HEK293 (cell line): Measurements from ENCODE around the gene TOR4A.
"Not testable (repeated sequence)": the region's sequence is repeated elsewhere in the genome, so short reads cannot be mapped to it uniquely, and the experiment has no call there.

Source experiments
- CTCF ChIA-PET: fragments of 350-600 bp; formaldehyde crosslinking; extraction: SDS; loops from one replicate; lab custom pipeline; 2021; ENCODE audit warnings: antibody characterized with exemption; lab: Yijun Ruan, JAX
- POLR2A ChIA-PET: fragments of 300-600 bp; formaldehyde crosslinking; extraction: SDS; loops from one replicate; lab custom pipeline; 2020; ENCODE audit warnings: antibody characterized with exemption, inconsistent platforms; lab: Yijun Ruan, JAX
- H3K27ac ChIP-seq: fragments of 200-500 bp; sonication (Bioruptor generic); 2 replicates; pipeline ENCODE4 v1.5.1; 2014; ENCODE audit warnings: low read depth, low read length, control low read depth, inconsistent platforms; ENCODE audit errors: extremely low read depth
- H3K36me3 ChIP-seq, 2 experiments: fragments of 200-500 bp in 1 of 2; sonication (Bioruptor generic) in 1 of 2; 1 replicate in 1 of 2; 2 replicates in 1 of 2; pipeline ENCODE4 v1.5.1; 2014 to 2017; ENCODE audit warnings: inconsistent platforms in 2 of 2, low read length in 2 of 2; ENCODE audit not compliant: control insufficient read depth in 2 of 2, insufficient read depth in 1 of 2
- H3K4me1 ChIP-seq: fragments of 200-500 bp; sonication (Bioruptor generic); 2 replicates; pipeline ENCODE4 v1.5.1; 2014; ENCODE audit warnings: mild to moderate bottlenecking, low read length, inconsistent platforms; ENCODE audit not compliant: control insufficient read depth, insufficient read depth
- H3K4me3 ChIP-seq: 2 replicates; pipeline ENCODE4 v1.5.1; 2011; ENCODE audit warnings: low read depth, mild to moderate bottlenecking, control low read depth, low read length, moderate library complexity
- H3K9me3 ChIP-seq: fragments of 200-500 bp; sonication (Bioruptor generic); 2 replicates; pipeline ENCODE4 v1.5.1; 2014; ENCODE audit warnings: low read depth, low read length, inconsistent platforms; ENCODE audit not compliant: control insufficient read depth, insufficient read depth
- CTCF ChIP-seq: fragments of 450-650 bp; formaldehyde crosslinking; IDR thresholded peaks from 2 replicates; pipeline ENCODE4 v1.5.1; 2016; ENCODE audit warnings: missing biosample characterization, missing genetic modification characterization
- HIC1 ChIP-seq: fragments of 450-650 bp; formaldehyde crosslinking; IDR thresholded peaks from 2 replicates; pipeline ENCODE4 v1.5.1; 2016; ENCODE audit warnings: missing biosample characterization, missing genetic modification characterization
- IKZF3 ChIP-seq: fragments of 450-650 bp; IDR thresholded peaks from 2 replicates; pipeline ENCODE4 v1.5.0; 2018; ENCODE audit warnings: missing biosample characterization, mild to moderate bottlenecking, missing genetic modification characterization, moderate library complexity
- KLF1 ChIP-seq: fragments of 450-650 bp; formaldehyde crosslinking; IDR thresholded peaks from 2 replicates; pipeline ENCODE4 v1.5.1; 2016; ENCODE audit warnings: missing biosample characterization, missing genetic modification characterization
- KLF8 ChIP-seq: fragments of 450-650 bp; formaldehyde crosslinking; IDR thresholded peaks from 2 replicates; pipeline ENCODE4 v1.5.1; 2016; ENCODE audit warnings: missing biosample characterization, missing genetic modification characterization
- OSR2 ChIP-seq: fragments of 450-650 bp; formaldehyde crosslinking; IDR thresholded peaks from 2 replicates; pipeline ENCODE4 v1.5.1; 2016; ENCODE audit warnings: missing biosample characterization, missing genetic modification characterization
- PBX3 ChIP-seq: sonication (generic); formaldehyde crosslinking; IDR thresholded peaks from 2 replicates; pipeline ENCODE4 v1.8.1; 2022; ENCODE audit warnings: mild to moderate bottlenecking, moderate library complexity, missing genetic modification reagents
- PRDM1 ChIP-seq: fragments of 450-650 bp; formaldehyde crosslinking; IDR thresholded peaks from 2 replicates; pipeline ENCODE4; 2016; ENCODE audit warnings: missing biosample characterization, missing genetic modification characterization
- PRDM6 ChIP-seq: fragments of 450-650 bp; formaldehyde crosslinking; IDR thresholded peaks from 2 replicates; pipeline ENCODE4 v1.5.1; 2017; ENCODE audit warnings: missing biosample characterization, missing genetic modification characterization
- WT1 ChIP-seq: fragments of 450-650 bp; formaldehyde crosslinking; IDR thresholded peaks from 2 replicates; pipeline ENCODE4 v1.5.1; 2016; ENCODE audit warnings: missing biosample characterization, missing genetic modification characterization
- ZBTB8A ChIP-seq: fragments of 450-650 bp; formaldehyde crosslinking; IDR thresholded peaks from 2 replicates; pipeline ENCODE4 v1.5.1; 2016; ENCODE audit warnings: missing biosample characterization, missing genetic modification characterization
- ZIC2 ChIP-seq: fragments of 450-650 bp; formaldehyde crosslinking; IDR thresholded peaks from 2 replicates; pipeline ENCODE4 v1.5.1; 2016; ENCODE audit warnings: missing biosample characterization, missing genetic modification characterization
- ZNF146 ChIP-seq: fragments of 450-650 bp; formaldehyde crosslinking; IDR thresholded peaks from 2 replicates; pipeline ENCODE4 v1.5.1; 2016; ENCODE audit warnings: missing biosample characterization, missing genetic modification characterization
- ZNF2 ChIP-seq: fragments of 450-650 bp; formaldehyde crosslinking; IDR thresholded peaks from 2 replicates; pipeline ENCODE4 v1.5.1; 2016; ENCODE audit warnings: missing biosample characterization, missing genetic modification characterization
- ZNF202 ChIP-seq: fragments of 450-650 bp; formaldehyde crosslinking; IDR thresholded peaks from 2 replicates; pipeline ENCODE4 v1.5.1; 2016; ENCODE audit warnings: missing biosample characterization, missing genetic modification characterization, borderline replicate concordance
- ZNF214 ChIP-seq: fragments of 450-650 bp; formaldehyde crosslinking; IDR thresholded peaks from 2 replicates; pipeline ENCODE4 v1.5.1; 2017; ENCODE audit warnings: missing biosample characterization, mild to moderate bottlenecking, missing genetic modification characterization, borderline replicate concordance
- ZNF239 ChIP-seq: fragments of 450-650 bp; formaldehyde crosslinking; IDR thresholded peaks from 2 replicates; pipeline ENCODE4 v1.5.1; 2016; ENCODE audit warnings: missing biosample characterization, missing genetic modification characterization
- ZNF292 ChIP-seq: fragments of 450-650 bp; formaldehyde crosslinking; IDR thresholded peaks from 2 replicates; pipeline ENCODE4 v1.5.1; 2016; ENCODE audit warnings: low read depth, missing biosample characterization, missing genetic modification characterization, borderline replicate concordance
- ZNF391 ChIP-seq: fragments of 450-650 bp; formaldehyde crosslinking; IDR thresholded peaks from 2 replicates; pipeline ENCODE4 v1.5.1; 2016; ENCODE audit warnings: low read depth, missing biosample characterization, missing genetic modification characterization, borderline replicate concordance
- ZNF394 ChIP-seq: fragments of 450-650 bp; formaldehyde crosslinking; IDR thresholded peaks from 2 replicates; pipeline ENCODE4 v1.5.1; 2016; ENCODE audit warnings: missing biosample characterization, missing genetic modification characterization, mild to moderate bottlenecking, moderate library complexity, borderline replicate concordance
- ZNF510 ChIP-seq: fragments of 450-650 bp; formaldehyde crosslinking; IDR thresholded peaks from 2 replicates; pipeline ENCODE4 v1.5.1; 2018; ENCODE audit warnings: mild to moderate bottlenecking, missing genetic modification characterization, missing biosample characterization; ENCODE audit not compliant: insufficient replicate concordance
- ZNF560 ChIP-seq: fragments of 450-650 bp; formaldehyde crosslinking; IDR thresholded peaks from 2 replicates; pipeline ENCODE4 v1.5.1; 2017; ENCODE audit warnings: missing biosample characterization, missing genetic modification characterization, borderline replicate concordance
- ZNF600 ChIP-seq: fragments of 450-650 bp; formaldehyde crosslinking; IDR thresholded peaks from 2 replicates; pipeline ENCODE4 v1.5.1; 2016; ENCODE audit warnings: missing biosample characterization, missing genetic modification characterization
- ZNF624 ChIP-seq: fragments of 450-650 bp; formaldehyde crosslinking; IDR thresholded peaks from 2 replicates; pipeline ENCODE4 v1.5.1; 2017; ENCODE audit warnings: missing biosample characterization, missing genetic modification characterization
- ZNF654 ChIP-seq: fragments of 450-650 bp; formaldehyde crosslinking; IDR thresholded peaks from 2 replicates; pipeline ENCODE4 v1.5.1; 2016; ENCODE audit warnings: low read depth, missing biosample characterization, missing genetic modification characterization
- ZSCAN23 ChIP-seq: fragments of 450-650 bp; formaldehyde crosslinking; IDR thresholded peaks from 2 replicates; pipeline ENCODE4 v1.5.1; 2016; ENCODE audit warnings: missing biosample characterization, missing genetic modification characterization

Gene TOR4A

GRCh38 chr9:137262173-137262908 is 15.2 kb upstream of the TOR4A start:
- not testable (repeated sequence) for H3K4me3 ChIP-seq, H3K4me1 ChIP-seq, H3K27ac ChIP-seq, H3K9me3 ChIP-seq
- TF ChIP-seq KLF8 (tag by site-specific recombination) (peak; percentile 19; the same call in 1 of the 2 replicates), WT1 (tag by site-specific recombination) (peak; percentile 65), CTCF (tag by site-specific recombination) (peak; percentile 31; the same call in 1 of the 2 replicates), ZNF654 (tag by site-specific recombination) (peak; percentile 38; the same call in 1 of the 2 replicates), ZNF600 (peak; percentile 82), PRDM1 (tag by site-specific recombination) (peak; percentile 94), KLF1 (peak; percentile 67), IKZF3 (peak; percentile 61), ZBTB8A (peak; percentile 89), OSR2 (0 out of 2 replicates have a peak, but pooled peaks have one; percentile 31), ZNF394 (tag by site-specific recombination) (peak; percentile 38; the same call in 1 of the 2 replicates)
- CTCF ChIA-PET, result interaction anchor here (0.7 to 6.1 kb wide), 8 partner anchors 11 to 389 kb away, joined by 3 to 37 read pairs (median 4); partner anchors contain the start of gene RNF224
- H3K36me3 ChIP-seq, result peaks cover 6 to 41% of the 10 kb centered on the region in 2 experiments; a peak in 2 of 3 replicates
- POLR2A ChIA-PET, result interaction anchor here (1.0 to 10.1 kb wide), 4 partner anchors 9 to 39 kb away, joined by 3 to 103 read pairs (median 6); partner anchors contain the start of gene TUBB4B

- Histone ChIP-seq H3K9me3 (no peaks in the 10 kb centered on the region), H3K4me3 (no peak overlapping the region)
- CTCF ChIA-PET, result interaction anchor here (0.7 to 6.1 kb wide), 4 partner anchors 10 to 388 kb away, joined by 3 to 37 read pairs (median 4); no protein-coding TSS in a partner anchor
- TF ChIP-seq ZNF560 (tag by site-specific recombination), result no peak
- no peak for TF ChIP-seq ZNF214 (tag by site-specific recombination)
- TF ChIP-seq ZNF202 (tag by site-specific recombination), result no peak
- no peak for TF ChIP-seq ZNF146
- no peak for TF ChIP-seq ZNF510 (tag by site-specific recombination)
- TF ChIP-seq PRDM6, result no peak
- TF ChIP-seq ZNF239 (tag by site-specific recombination), result no peak
- TF ChIP-seq ZSCAN23 (tag by site-specific recombination), result no peak
- TF ChIP-seq ZNF2, result no peak
- no peak for TF ChIP-seq ZNF292 (tag by site-specific recombination)
- TF ChIP-seq ZNF391 (tag by site-specific recombination), result no peak
- no peak for TF ChIP-seq HIC1
- no peak for TF ChIP-seq ZNF624 (tag by site-specific recombination)
- TF ChIP-seq PBX3 (CRISPR knock-in tag), result no peak
- TF ChIP-seq ZIC2, result no peak
- TF ChIP-seq, all 188 proteins: peak for 0
- Histone ChIP-seq H3K27ac (no peak overlapping the region), H3K36me3 (peaks cover 6 to 45% of the 10 kb centered on the region in 2 experiments; a peak in 2 of 3 replicates), H3K4me1 (no peaks in the 10 kb centered on the region)
- POLR2A ChIA-PET, result interaction anchor here (1.0 to 10.1 kb wide), 3 partner anchors 21 to 40 kb away, joined by 3 to 103 read pairs (median 10); partner anchors contain the start of gene TUBB4B
Observed at GRCh38 chr9:137262909-137263285, 14.6 kb upstream of the TOR4A start.
